Ovary (tissue), 3 donors: ENCODE results near the gene PRICKLE2.

Experiments used
- EP300 ChIP-seq: sonication (generic); formaldehyde crosslinking; IDR thresholded peaks from one replicate; pipeline ENCODE4 v1.6.1; 2017; ENCODE audit warnings: antibody characterized with exemption
- POLR2A ChIP-seq: fragments of 450-650 bp; IDR thresholded peaks from one replicate; pipeline ENCODE4 v1.6.1; 2017; ENCODE audit warnings: antibody characterized with exemption, mild to moderate bottlenecking, moderate library complexity
- TF ChIP-seq, protein P1 (sequence below), 3 donors: fragments of 450-650 bp in 2 of 3; fragments of 200-600 bp in 1 of 3; IDR thresholded peaks; one replicate each; pipeline versions ENCODE4 v1.5.1 to v1.8.0; 2016 to 2022; ENCODE audit warnings: antibody characterized with exemption in 3 of 3, mild to moderate bottlenecking in 1 of 3
- donor health status: DM: no; HTN: no; CAD: no.

DNA sequence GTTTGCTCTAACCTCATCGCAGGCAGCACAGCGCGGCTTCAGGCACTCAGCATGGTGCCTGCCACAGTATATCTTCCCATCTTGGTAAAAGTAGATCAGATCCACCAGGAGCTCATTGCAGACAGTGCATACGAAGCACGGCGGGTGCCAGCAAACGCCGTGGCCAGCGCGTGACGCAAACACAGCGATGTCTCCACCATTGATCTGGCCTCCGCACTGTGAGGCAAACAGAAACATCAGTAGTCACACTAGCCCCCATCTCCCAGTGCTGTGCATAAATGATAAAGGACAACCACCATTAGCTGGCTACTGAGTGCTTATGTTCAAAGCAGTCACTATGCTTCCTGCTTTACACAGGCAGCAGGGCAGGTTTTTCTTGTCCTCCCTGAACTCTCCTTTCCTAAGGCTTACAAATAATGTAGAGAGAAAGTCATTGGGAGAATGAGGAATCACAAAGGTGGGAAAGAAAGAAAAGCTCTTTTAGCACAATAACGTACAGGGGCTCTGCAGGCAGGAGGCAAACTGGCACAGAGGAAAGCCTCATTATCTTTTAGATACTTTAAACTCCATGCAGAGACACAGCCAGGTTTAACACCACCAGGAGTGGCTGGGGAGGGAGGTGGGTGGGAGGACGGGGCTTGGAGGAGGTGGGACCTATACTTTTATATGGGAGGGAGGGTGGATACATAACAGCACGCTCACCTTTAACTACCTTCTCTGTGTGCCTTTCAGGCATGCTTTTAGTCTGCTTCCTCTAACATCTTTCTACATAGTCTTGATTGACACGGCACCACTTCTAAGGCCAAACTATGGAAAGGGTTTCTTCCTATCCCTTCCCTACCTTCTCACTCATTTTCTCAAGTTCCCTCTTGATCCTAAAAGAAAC is 67.9 kb downstream of the PRICKLE2 start:
- no peak for TF ChIP-seq EP300
- no peak for TF ChIP-seq POLR2A
- TF ChIP-seq, protein P1, sequence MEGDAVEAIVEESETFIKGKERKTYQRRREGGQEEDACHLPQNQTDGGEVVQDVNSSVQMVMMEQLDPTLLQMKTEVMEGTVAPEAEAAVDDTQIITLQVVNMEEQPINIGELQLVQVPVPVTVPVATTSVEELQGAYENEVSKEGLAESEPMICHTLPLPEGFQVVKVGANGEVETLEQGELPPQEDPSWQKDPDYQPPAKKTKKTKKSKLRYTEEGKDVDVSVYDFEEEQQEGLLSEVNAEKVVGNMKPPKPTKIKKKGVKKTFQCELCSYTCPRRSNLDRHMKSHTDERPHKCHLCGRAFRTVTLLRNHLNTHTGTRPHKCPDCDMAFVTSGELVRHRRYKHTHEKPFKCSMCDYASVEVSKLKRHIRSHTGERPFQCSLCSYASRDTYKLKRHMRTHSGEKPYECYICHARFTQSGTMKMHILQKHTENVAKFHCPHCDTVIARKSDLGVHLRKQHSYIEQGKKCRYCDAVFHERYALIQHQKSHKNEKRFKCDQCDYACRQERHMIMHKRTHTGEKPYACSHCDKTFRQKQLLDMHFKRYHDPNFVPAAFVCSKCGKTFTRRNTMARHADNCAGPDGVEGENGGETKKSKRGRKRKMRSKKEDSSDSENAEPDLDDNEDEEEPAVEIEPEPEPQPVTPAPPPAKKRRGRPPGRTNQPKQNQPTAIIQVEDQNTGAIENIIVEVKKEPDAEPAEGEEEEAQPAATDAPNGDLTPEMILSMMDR (IDR thresholded peaks at IDR 0.05), result no peak
